Motor neuron (in vitro differentiated cells): ENCODE measurements around the gene RNF13. TPM values are rescaled to one million over a fixed set of nuclear protein-coding genes. Genes with fewer than 3 reads are reported as not detected.

Experiments used
- ATAC-seq, 8 experiments: fragments of 200-7000 bp; cut with Tn5 transposase; replicated peaks in 6 of 8; 2 replicates each; pipeline ENCODE4 v1.8.0; 2021; ENCODE audit warnings: mild to moderate bottlenecking in 8 of 8, moderate library complexity in 8 of 8
- H3K27ac ChIP-seq, 2 donors: fragments of 250-450 bp; sonication (Bioruptor Pico); 2 replicates each; pipeline ENCODE4 v1.9.0; 2021; ENCODE audit warnings: antibody characterized with exemption in 2 of 2, mild to moderate bottlenecking in 2 of 2, moderate library complexity in 1 of 2
- H3K4me1 ChIP-seq, 2 donors: fragments of 250-450 bp; sonication (Bioruptor Pico); replicated peaks in 1 of 2; 2 replicates each; pipeline ENCODE4 v1.6.1; 2021; ENCODE audit warnings: antibody characterized with exemption in 2 of 2, mild to moderate bottlenecking in 2 of 2, moderate library complexity in 1 of 2
- H3K4me3 ChIP-seq, 5 donors: fragments of 250-450 bp; sonication (Bioruptor Pico); 2 replicates each; pipeline ENCODE4 v1.9.0; 2021; ENCODE audit warnings: antibody characterized with exemption in 5 of 5, mild to moderate bottlenecking in 5 of 5, moderate library complexity in 4 of 5
- WGBS, 10 experiments: fragments of 450-650 bp; shearing (Covaris generic); methylation state at CpG; one replicate each; pipeline ENCODE4 v1.0.0; 2022; 5-methylcytosine and 5-hydroxymethylcytosine counted together
- in situ Hi-C, 9 experiments: fragments of 400-800 bp; cut with MboI; loops; one replicate each; pipeline ENCODE4 v1.15.0; 2021; ENCODE audit warnings: low sequenced_read_pairs in 9 of 9, low pct_unique_long_range_greater_than_20kb in 2 of 9; ENCODE audit not compliant: unreplicated experiment in 9 of 9
- total RNA-seq, 8 experiments: library from RNA; unstranded; fragments of 300-600 nt; gene quantifications; 2 replicates each; pipeline versions ENCODE4 v1.2.3 to v1.2.4, GENCODE V29; 2022

RNF13 gene
- total RNA-seq, 8 experiments from 2014 or later: 22.5 to 112 (median 36.7) TPM

GRCh38 chr3:149958171-149958796 is 145.3 kb downstream of the RNF13 start:
- ATAC-seq: no peak

GRCh38 chr3:149959443-149959842 is 146.4 kb downstream of the RNF13 start:
- no peak overlapping the region for H3K4me3 ChIP-seq
- ATAC-seq: no peak
- no peak overlapping the region for H3K27ac ChIP-seq
- no peaks in the 10 kb centered on the region for H3K4me1 ChIP-seq
- in situ Hi-C loops: loop anchor here in 7 of 9 experiments (25.0 kb wide), 2 partner anchors 228 to 528 kb away; no protein-coding TSS in a partner anchor

More at GRCh38 chr3:149958171-149958796, 145.3 kb downstream of the RNF13 start:
- Histone ChIP-seq H3K27ac (no peak overlapping the region), H3K4me3 (no peak overlapping the region), H3K4me1 (no peaks in the 10 kb centered on the region)
- WGBS, 10 experiments: 75 to 100% (median 97%) methylated on average over 1 to 3 of the region's 3 CpGs; no CpG with 5 or more reads in 1 of the 10 experiments
- in situ Hi-C loops: loop anchor here in 7 of 9 experiments (25.0 kb wide), 2 partner anchors 229 to 529 kb away; no protein-coding TSS in a partner anchor

GRCh38 chr3:149963485-149963884 is 150.5 kb downstream of the RNF13 start:
- H3K27ac ChIP-seq: no peak overlapping the region
- ATAC-seq: no peak
- H3K4me3 ChIP-seq: no peak overlapping the region
- in situ Hi-C loops: loop anchor here in 7 of 9 experiments (25.0 kb wide), 2 partner anchors 224 to 524 kb away; no protein-coding TSS in a partner anchor
- WGBS, 10 experiments: 31 to 100% (median 86%) methylated on average over 1 to 2 of the region's 2 CpGs; no CpG with 5 or more reads in 1 of the 10 experiments
- H3K4me1 ChIP-seq: peaks cover 20 to 28% of the 10 kb centered on the region in 2 donors

- no peak overlapping the region for H3K27ac ChIP-seq
- H3K4me3 ChIP-seq: no peak overlapping the region
Observed at GRCh38 chr3:149964291-149964690, 151.3 kb downstream of the RNF13 start.

GRCh38 chr3:149965278-149965677 is 152.3 kb downstream of the RNF13 start:
- no peak overlapping the region for H3K27ac ChIP-seq
- no peak overlapping the region for H3K4me3 ChIP-seq
- peaks cover 20 to 28% of the 10 kb centered on the region in 2 donors for H3K4me1 ChIP-seq
- in situ Hi-C loops: loop anchor here in 7 of 9 experiments (25.0 kb wide), 2 partner anchors 222 to 522 kb away; no protein-coding TSS in a partner anchor
- ATAC-seq: no peak

More at GRCh38 chr3:149964291-149964690, 151.3 kb downstream of the RNF13 start:
- peak in 1 of 8 experiments; percentile 7 for ATAC-seq
- in situ Hi-C loops: loop anchor here in 7 of 9 experiments (25.0 kb wide), 2 partner anchors 223 to 523 kb away; no protein-coding TSS in a partner anchor
- H3K4me1 ChIP-seq: peaks cover 20 to 28% of the 10 kb centered on the region in 2 donors

GRCh38 chr3:149967086-149967685 is 154.2 kb downstream of the RNF13 start:
- H3K4me1 ChIP-seq: peaks cover 20 to 28% of the 10 kb centered on the region in 2 donors
- H3K27ac ChIP-seq: no peak overlapping the region
- in situ Hi-C loops: loop anchor here in 7 of 9 experiments (25.0 kb wide), 2 partner anchors 220 to 520 kb away; no protein-coding TSS in a partner anchor
- WGBS, 10 experiments: 0 to 80% (median 16%) methylated on average over 2 to 9 of the region's 9 CpGs
- no peak for ATAC-seq
- peak overlapping the region; percentile 18 to 98 (median 92) for H3K4me3 ChIP-seq

- in situ Hi-C loops: loop anchor here in 7 of 9 experiments (25.0 kb wide), 2 partner anchors 219 to 519 kb away; no protein-coding TSS in a partner anchor
Observed at GRCh38 chr3:149968216-149968615, 155.2 kb downstream of the RNF13 start.

GRCh38 chr3:149969110-149969939 is 156.3 kb downstream of the RNF13 start:
- WGBS, 10 experiments: 0 to 2% (median 0%) methylated on average over 1 to 15 of the region's 15 CpGs
- H3K27ac ChIP-seq: peak overlapping the region; percentile 95 to 99
- ATAC-seq: peak in 6 of 8 experiments; percentile 3 to 18 (median 11)
- in situ Hi-C loops: loop anchor here in 7 of 9 experiments (25.0 kb wide), 2 partner anchors 218 to 518 kb away; no protein-coding TSS in a partner anchor
- peaks cover 23 to 28% of the 10 kb centered on the region in 2 donors for H3K4me1 ChIP-seq
- peak overlapping the region; percentile 65 to 98 (median 92) for H3K4me3 ChIP-seq

More at GRCh38 chr3:149968216-149968615, 155.2 kb downstream of the RNF13 start:
- H3K4me3 ChIP-seq: peak overlapping the region; percentile 65 to 98 (median 92)
- ATAC-seq: no peak
- WGBS, 10 experiments: 0 to 68% (median 7%) methylated on average over 1 to 8 of the region's 8 CpGs; no CpG with 5 or more reads in 2 of the 10 experiments
- H3K27ac ChIP-seq: no peak overlapping the region
- peaks cover 21 to 28% of the 10 kb centered on the region in 2 donors for H3K4me1 ChIP-seq

- peak overlapping the region; percentile 65 to 98 (median 92) for H3K4me3 ChIP-seq
- peaks cover 23 to 25% of the 10 kb centered on the region in 2 donors for H3K4me1 ChIP-seq
- peak overlapping the region; percentile 95 to 99 for H3K27ac ChIP-seq
- ATAC-seq: peak; percentile 44 to 70 (median 60)
- WGBS, 10 experiments: 0 to 13% (median 1%) methylated on average over 3 to 12 of the region's 73 CpGs; no CpG with 5 or more reads in 2 of the 10 experiments
- in situ Hi-C loops: loop anchor here in 7 of 9 experiments (10.0 to 25.0 kb wide), 3 partner anchors 215 to 517 kb away; no protein-coding TSS in a partner anchor
Observed at GRCh38 chr3:149969940-149970715, 157.1 kb downstream of the RNF13 start.

GRCh38 chr3:149970716-149971402 is 157.8 kb downstream of the RNF13 start, which contains the start of gene PFN2:
TSS of gene PFN2 (minus strand) at chr3:149970895. CDS start at chr3:149970856, 39 bp downstream.
- Histone ChIP-seq H3K4me3 (peak within 1 kb of the TSS; percentile 65 to 98 (median 92)), H3K27ac (peak within 1 kb of the TSS; percentile 95 to 99), H3K4me1 (peaks cover 18 to 20% of the 10 kb centered on the region in 2 donors)
- in situ Hi-C loops: loop anchor here in 7 of 9 experiments (10.0 to 25.0 kb wide), 3 partner anchors 214 to 516 kb away; no protein-coding TSS in a partner anchor
- whole genome bisulfite sequencing, 10 experiments: 0 to 2% (median 0%) methylated on average over 1 to 10 of the region's 102 CpGs; no CpG with 5 or more reads in 7 of the 10 experiments
- ATAC-seq: peak; percentile 43 to 76 (median 66)
